Dermis microvascular lymphatic vessel endothelial cell (primary cell): Measurements from ENCODE around the gene SUPT6H. TPM values are rescaled to one million over a fixed set of nuclear protein-coding genes. Genes with fewer than 3 reads are reported as not detected.

ENCODE experiments used
- DNase-seq, 2 donors: peaks; one replicate each; pipeline versions ENCODE4 v3.0.0 to v3.0.0-alpha.2; 2010; ENCODE audit warnings: low read depth in 2 of 2
- total RNA-seq: library from RNA; depleted of rRNA; stranded (reverse); fragments of >200 nt; gene quantifications from 2 replicates; pipeline ENCODE4 v1.2.1, GENCODE V29; 2014

Gene SUPT6H
- total RNA-seq, 1 donor from 2014 or later = 37.5 TPM

GRCh38 chr17:28748852-28749515 lies 87.0 kb downstream of the SUPT6H start:
- no peak for DNase-seq

- no peak for DNase-seq
Observed at GRCh38 chr17:28749516-28750177, 87.6 kb downstream of the SUPT6H start.

- peak; percentile 85 to 92 for DNase-seq
Observed at GRCh38 chr17:28750178-28751047, 88.4 kb downstream of the SUPT6H start.

GRCh38 chr17:28751600-28752366 lies 89.8 kb downstream of the SUPT6H start:
- DNase-seq = no peak

Other genes starting within 250 kb of the SUPT6H start
- gene SLC13A2, start 188.6 kb upstream of the SUPT6H start, total RNA-seq = not detected in 2 replicates
- not detected in 2 replicates for gene FOXN1, start 155.9 kb upstream of the SUPT6H start, total RNA-seq
- gene UNC119, start 109.6 kb upstream of the SUPT6H start, total RNA-seq = 18.0 and 25.7 TPM in 2 replicates
- 44.2 and 56.3 TPM in 2 replicates for gene PIGS, start 90.7 kb upstream of the SUPT6H start, total RNA-seq
- 30.7 and 31.7 TPM in 2 replicates for gene ALDOC, start 85.3 kb upstream of the SUPT6H start, total RNA-seq
- gene SPAG5, start 63.2 kb upstream of the SUPT6H start, total RNA-seq = 10.9 and 22.2 TPM in 2 replicates
- 2.1 and 2.8 TPM in 2 replicates for gene RSKR, start 48.0 kb upstream of the SUPT6H start, total RNA-seq
- gene BLTP2, start 17.0 kb upstream of the SUPT6H start, total RNA-seq = 135 and 142 TPM in 2 replicates
- gene SDF2, start 299 bp upstream of the SUPT6H start, total RNA-seq = 52.4 and 73.0 TPM in 2 replicates
- 0.25 and 0.26 TPM in 2 replicates for gene PROCA1, start 49.7 kb downstream of the SUPT6H start, total RNA-seq
- 11.8 and 18.8 TPM in 2 replicates for gene RAB34, start 55.7 kb downstream of the SUPT6H start, total RNA-seq
- 429 and 557 TPM in 2 replicates for gene RPL23A, start 57.8 kb downstream of the SUPT6H start, total RNA-seq
- gene TLCD1, start 64.0 kb downstream of the SUPT6H start, total RNA-seq = 0.89 and 1.5 TPM in 2 replicates
- 1.7 and 2.1 TPM in 2 replicates for gene NEK8, start 66.6 kb downstream of the SUPT6H start, total RNA-seq
- gene TRAF4, start 81.8 kb downstream of the SUPT6H start, total RNA-seq = 24.0 and 29.2 TPM in 2 replicates
- 4.9 and 10.7 TPM in 2 replicates for gene FAM222B, start 180.6 kb downstream of the SUPT6H start, total RNA-seq
- 27.6 and 36.8 TPM in 2 replicates for gene ERAL1, start 192.8 kb downstream of the SUPT6H start, total RNA-seq
- 89.9 and 119 TPM in 2 replicates for gene FLOT2, start 235.5 kb downstream of the SUPT6H start, total RNA-seq
- gene DHRS13, start 240.9 kb downstream of the SUPT6H start, total RNA-seq = 9.1 and 10.6 TPM in 2 replicates